Measurements from ENCODE around the gene TRIM31.
"Not testable (repeated sequence)": the region's sequence is repeated elsewhere in the genome, so short reads cannot be mapped to it uniquely, and the experiment has no call there.

TRIM31 gene

GRCh38 chr6:30149234-30149633 is 36.3 kb upstream of the TRIM31 start:
- DNase-seq: no peak

GRCh38 chr6:30147096-30147495 is 34.2 kb upstream of the TRIM31 start:
- no peak for DNase-seq

- DNase-seq: no peak
These were observed 32.9 kb upstream of the TRIM31 start for GRCh38 chr6:30145818-30146217.

- no peak for DNase-seq
These were observed 31.9 kb upstream of the TRIM31 start for GRCh38 chr6:30144811-30145210.

GRCh38 chr6:30143780-30144179 is 30.9 kb upstream of the TRIM31 start:
- no peak for DNase-seq

- no peak for DNase-seq
These were observed 29.8 kb upstream of the TRIM31 start for GRCh38 chr6:30142665-30143064.

GRCh38 chr6:30140240-30140639 is 27.4 kb upstream of the TRIM31 start:
- not testable (repeated sequence) for DNase-seq

- DNase-seq: no peak
These were observed 23.8 kb upstream of the TRIM31 start for GRCh38 chr6:30136570-30137286.

GRCh38 chr6:30135757-30136156 is 22.9 kb upstream of the TRIM31 start, which contains the start of gene TRIM40:
TSS of gene TRIM40 (plus strand) at chr6:30136140. CDS start at chr6:30137037, 897 bp downstream.
- DNase-seq: no peak

- no peak for DNase-seq
These were observed 22.3 kb upstream of the TRIM31 start for GRCh38 chr6:30135147-30135546.

- no peak for DNase-seq
These were observed 19.1 kb upstream of the TRIM31 start for GRCh38 chr6:30131947-30132497.

- peak; percentile 46 for DNase-seq
These were observed 18.3 kb upstream of the TRIM31 start for GRCh38 chr6:30130887-30131862.

- no peak for DNase-seq
These were observed 17.3 kb upstream of the TRIM31 start for GRCh38 chr6:30130179-30130679.

- no peak for DNase-seq
These were observed 16.6 kb upstream of the TRIM31 start for GRCh38 chr6:30129265-30130178.

GRCh38 chr6:30127238-30128093 is 14.6 kb upstream of the TRIM31 start:
- DNase-seq: no peak

GRCh38 chr6:30122515-30122914 is 9.6 kb upstream of the TRIM31 start:
- no peak for DNase-seq

GRCh38 chr6:30121446-30122366 is 8.8 kb upstream of the TRIM31 start:
- DNase-seq: no peak

GRCh38 chr6:30118691-30119090 is 5.8 kb upstream of the TRIM31 start:
- DNase-seq: not testable (repeated sequence)

GRCh38 chr6:30116724-30117123 is 3.8 kb upstream of the TRIM31 start:
- no peak for DNase-seq

GRCh38 chr6:30113841-30114240 is 951 bp upstream of the TRIM31 start:
- no peak for DNase-seq
